Calu3 (cell line): ENCODE data around the gene CRLF1. TPM values are rescaled to one million over a fixed set of nuclear protein-coding genes. Genes with fewer than 3 reads are reported as not detected.
A peak's percentile ranks its signal among the peaks of the same experiment; 100 is the strongest.

ENCODE experiments used
- Bru-seq: library from RNA; stranded (reverse); fragments of 400-500 nt; gene quantifications from one replicate; lab custom pipeline; 2021; lab: Mats Ljungman, UMichigan
- BruChase-seq, 2 experiments: library from RNA; stranded (reverse); fragments of 400-500 nt; gene quantifications; one replicate each; lab custom pipeline; 2021; lab: Mats Ljungman, UMichigan
- BruUV-seq: library from RNA; stranded (reverse); fragments of 400-500 nt; replicated peaks from 2 replicates; lab custom pipeline; 2021; lab: Mats Ljungman, UMichigan
- CTCF ChIA-PET: fragments of 300-600 bp; sonication (Branson Sonifier 250); formaldehyde crosslinking; loops from one replicate; lab custom pipeline; 2022; ENCODE audit warnings: antibody characterized with exemption; lab: Charles Lee
- DNase-seq: peaks from one replicate; pipeline ENCODE4 v3.0.0; 2022
- H3K27ac Mint-ChIP-seq: one replicate; pipeline ENCODE4 v1.8.0; 2022; ENCODE audit warnings: mixed read lengths; ENCODE audit not compliant: unreplicated experiment
- H3K27me3 Mint-ChIP-seq: one replicate; pipeline ENCODE4 v1.8.0; 2022; ENCODE audit warnings: mixed read lengths; ENCODE audit not compliant: unreplicated experiment
- H3K36me3 Mint-ChIP-seq: one replicate; pipeline ENCODE4 v1.8.0; 2022; ENCODE audit warnings: mild to moderate bottlenecking, moderate library complexity, mixed read lengths; ENCODE audit not compliant: insufficient read depth, unreplicated experiment
- H3K4me1 Mint-ChIP-seq: one replicate; pipeline ENCODE4 v1.8.0; 2022; ENCODE audit warnings: mild to moderate bottlenecking, low read depth, mixed read lengths; ENCODE audit not compliant: unreplicated experiment
- H3K4me3 Mint-ChIP-seq: one replicate; pipeline ENCODE4 v1.8.0; 2022; ENCODE audit warnings: mild to moderate bottlenecking, low read depth, moderate library complexity, mixed read lengths; ENCODE audit not compliant: unreplicated experiment
- H3K9me3 Mint-ChIP-seq: one replicate; pipeline ENCODE4 v1.8.0; 2022; ENCODE audit warnings: low read depth, mixed read lengths; ENCODE audit not compliant: unreplicated experiment
- CTCF ChIP-seq: fragments of 200-600 bp; IDR thresholded peaks from one replicate; pipeline ENCODE4 v1.8.0; 2022; ENCODE audit warnings: antibody characterized with exemption; ENCODE audit not compliant: unreplicated experiment
- intact Hi-C: fragments of 100-400 bp; cut with micrococcal nuclease; formaldehyde crosslinking; loops from one replicate; pipeline ENCODE4 v1.10.0; 2022; ENCODE audit not compliant: unreplicated experiment
- long read RNA-seq: library from polyadenylated mRNA; stranded (forward); transcript quantifications from one replicate; pipeline ENCODE4 v2.0.0, GENCODE V29; 2022
- total RNA-seq: library from RNA; stranded (reverse); gene quantifications from 2 replicates; pipeline ENCODE4 v1.2.3, GENCODE V29; 2022

CRLF1 gene
- total RNA-seq (1.1 TPM in 1 of 2 replicates, not detected in the other), Bru-seq, nascent RNA (not detected), BruChase-seq, experiment 1, labeled RNA remaining after a 6-hour chase (not detected), BruChase-seq, experiment 2, labeled RNA remaining after a 2-hour chase (not detected)
- long read RNA-seq, partial matches to known transcripts, result 0 of 25 reads
- long read RNA-seq, other reads (novel, unspliced or antisense), result 25 of 25 reads

- no TSS peak for BruUV-seq
- peaks cover 3% of the 10 kb centered on the region for H3K36me3 Mint-ChIP-seq
Observed at GRCh38 chr19:18606281-18607225, at the start of gene CRLF1. Gene CRLF1, minus strand, starts transcription at chr19:18606799. Its CDS starts 143 bp downstream, at chr19:18606656.

GRCh38 chr19:18655173-18655844 is 48.7 kb upstream of the CRLF1 start:
- intact Hi-C loops, result no loop called here
- peaks cover 32% of the 10 kb centered on the region for H3K27me3 Mint-ChIP-seq
- H3K27ac Mint-ChIP-seq, result no peak overlapping the region
- BruUV-seq, result no TSS peak
- H3K4me1 Mint-ChIP-seq, result peaks cover 26% of the 10 kb centered on the region
- no peak overlapping the region for H3K4me3 Mint-ChIP-seq
- DNase-seq, result no peak
- CTCF ChIA-PET, result interaction anchor here (0.5 to 0.7 kb wide), 2 partner anchors 169 to 351 kb away, joined by 3 to 4 read pairs; no protein-coding TSS in a partner anchor
- TF ChIP-seq CTCF, result no peak
- H3K9me3 Mint-ChIP-seq, result no peaks in the 10 kb centered on the region
- H3K36me3 Mint-ChIP-seq, result peaks cover 10% of the 10 kb centered on the region

More at GRCh38 chr19:18606281-18607225, at the start of gene CRLF1:
- peak within 1 kb of the TSS; percentile 53 for H3K4me3 Mint-ChIP-seq
- peaks cover 7% of the 10 kb centered on the region for H3K4me1 Mint-ChIP-seq
- H3K9me3 Mint-ChIP-seq, result no peaks in the 10 kb centered on the region
- CTCF ChIA-PET, result no interaction called here
- H3K27ac Mint-ChIP-seq, result no peak within 1 kb of the TSS
- TF ChIP-seq CTCF, result no peak
- DNase-seq, result no peak
- intact Hi-C loops, result no loop called here
- peaks cover 73% of the 10 kb centered on the region for H3K27me3 Mint-ChIP-seq

- no peak for DNase-seq
- no peak overlapping the region for H3K4me3 Mint-ChIP-seq
- intact Hi-C loops, result no loop called here
- H3K27me3 Mint-ChIP-seq, result peaks cover 32% of the 10 kb centered on the region
- no peaks in the 10 kb centered on the region for H3K9me3 Mint-ChIP-seq
- BruUV-seq, result no TSS peak
- CTCF ChIA-PET, result interaction anchor here (0.7 kb wide), 1 partner anchor 168 kb away, joined by 3 read pairs; no protein-coding TSS in a partner anchor
- TF ChIP-seq CTCF, result no peak
- H3K27ac Mint-ChIP-seq, result no peak overlapping the region
- peaks cover 26% of the 10 kb centered on the region for H3K4me1 Mint-ChIP-seq
- peaks cover 4% of the 10 kb centered on the region for H3K36me3 Mint-ChIP-seq
Observed at GRCh38 chr19:18654469-18654868, 47.9 kb upstream of the CRLF1 start.

GRCh38 chr19:18653853-18654252 is 47.3 kb upstream of the CRLF1 start:
- no peak overlapping the region for H3K27ac Mint-ChIP-seq
- peaks cover 6% of the 10 kb centered on the region for H3K36me3 Mint-ChIP-seq
- CTCF ChIA-PET, result no interaction called here
- intact Hi-C loops, result no loop called here
- BruUV-seq, result no TSS peak
- DNase-seq, result no peak
- peaks cover 21% of the 10 kb centered on the region for H3K4me1 Mint-ChIP-seq
- no peaks in the 10 kb centered on the region for H3K9me3 Mint-ChIP-seq
- H3K27me3 Mint-ChIP-seq, result peaks cover 26% of the 10 kb centered on the region
- TF ChIP-seq CTCF, result no peak
- H3K4me3 Mint-ChIP-seq, result no peak overlapping the region
